Measurements from ENCODE around the gene CDH1. TPM values are rescaled to one million over a fixed set of nuclear protein-coding genes. Genes with fewer than 3 reads are reported as not detected.

The CDH1 gene
- polyA plus RNA-seq, 1 of the 3 experiments (the other 2 are of a cell fraction): not detected

- Histone ChIP-seq H3K4me2 (no peak overlapping the region), H3K9me3 (no peaks in the 10 kb centered on the region), H3K9ac (no peak overlapping the region), H3K4me3 (ENCODE audit: low read depth in 2 of 2, low read length in 1 of 2) (no peak overlapping the region), H3F3A (replicated peaks; ENCODE audit: insufficient read depth) (no peaks in the 10 kb centered on the region), H3K36me3 (replicated peaks in 1 of 2; ENCODE audit: control insufficient read depth in 1 of 2, insufficient read depth in 2 of 2, low read length in 1 of 2) (no peaks in the 10 kb centered on the region), H3K4me1 (ENCODE audit: control insufficient read depth in 1 of 2, insufficient read depth in 2 of 2, low read depth in 1 of 2, low read length in 1 of 2) (no peaks in the 10 kb centered on the region), H4K20me1 (ENCODE audit: insufficient read depth) (no peaks in the 10 kb centered on the region), H3K79me2 (ENCODE audit: insufficient read depth) (no peaks in the 10 kb centered on the region), H3K27ac (ENCODE audit: low read depth in 2 of 2, low read length in 1 of 2) (no peak overlapping the region), H3K9me2 (no peaks in the 10 kb centered on the region), H3K27me3 (ENCODE audit: insufficient read depth) (no peaks in the 10 kb centered on the region), H2AFZ (ENCODE audit: low read depth) (no peak overlapping the region)
- 44% methylated on average over 9 of the region's 9 CpGs for WGBS (ENCODE audit: low lambda C conversion rate)
- TF ChIP-seq CTCF (IDR thresholded peaks at IDR 0.05): no peak
- TF ChIP-seq USF1 (IDR thresholded peaks at IDR 0.05; ENCODE audit: borderline replicate concordance, low read depth): no peak
- no peak for TF ChIP-seq MXI1 (IDR thresholded peaks at IDR 0.05; ENCODE audit: low read depth, low read length)
- TF ChIP-seq PBX3 (IDR thresholded peaks at IDR 0.05): no peak
- TF ChIP-seq TAF1 (IDR thresholded peaks at IDR 0.05; ENCODE audit: borderline replicate concordance, low read depth, low read length): no peak
- no peak for TF ChIP-seq MAX (IDR thresholded peaks at IDR 0.05; ENCODE audit: low read depth)
- no peak for TF ChIP-seq REST (IDR thresholded peaks at IDR 0.05; ENCODE audit: low read depth, low read length)
- TF ChIP-seq NFIC (IDR thresholded peaks at IDR 0.05; ENCODE audit: borderline replicate concordance): no peak
- no peak for TF ChIP-seq JUND (IDR thresholded peaks at IDR 0.05)
- no peak for TF ChIP-seq SIN3A (IDR thresholded peaks at IDR 0.05; ENCODE audit: borderline replicate concordance, low read depth, low read length)
- ChIA-PET POLR2A (no interaction called here), CTCF (interaction anchor here (0.9 to 1.5 kb wide), 2 partner anchors 9 to 10 kb away, joined by 3 to 4 read pairs; no protein-coding TSS in a partner anchor)
- no peak for DNase-seq
These were observed 53.2 kb downstream of the CDH1 start for GRCh38 chr16:68790130-68790761.

Data from SK-N-SH (cell line).